Spinal cord (tissue), 10 donors: Measurements from ENCODE around the gene DGAT2L6. TPM values are rescaled to one million over a fixed set of nuclear protein-coding genes. Genes with fewer than 3 reads are reported as not detected.

ENCODE experiments used
- DNase-seq, 6 donors: peaks; one replicate each; pipeline versions ENCODE4 v3.0.0 to v3.0.0-alpha.2; 2013 to 2015; ENCODE audit warnings: low spot score in 6 of 6, low read depth in 4 of 6
- H3K27ac ChIP-seq: one replicate; pipeline ENCODE4 v1.5.1; 2013; ENCODE audit warnings: low read depth, low read length, control low read depth
- H3K27me3 ChIP-seq: one replicate; pipeline ENCODE4 v1.6.1; 2013; ENCODE audit warnings: low read length; ENCODE audit not compliant: control insufficient read depth, insufficient read depth
- H3K36me3 ChIP-seq: one replicate; pipeline ENCODE4 v1.6.1; 2013; ENCODE audit warnings: low read length; ENCODE audit not compliant: control insufficient read depth, insufficient read depth
- H3K4me1 ChIP-seq: one replicate; pipeline ENCODE4 v1.6.1; 2013; ENCODE audit warnings: low read length; ENCODE audit not compliant: control insufficient read depth, insufficient read depth
- H3K4me3 ChIP-seq: one replicate; pipeline ENCODE4 v1.5.1; 2013; ENCODE audit warnings: low read depth, low read length, control low read depth
- H3K9me3 ChIP-seq: one replicate; pipeline ENCODE4 v1.6.1; 2013; ENCODE audit warnings: low read length; ENCODE audit not compliant: control insufficient read depth, insufficient read depth
- WGBS: methylation state at CpG from one replicate; pipeline ENCODE4 v1.1.5; 2013; ENCODE audit warnings: missing lambda C conversion rate; ENCODE audit not compliant: insufficient coverage; 5-methylcytosine and 5-hydroxymethylcytosine counted together
- long read RNA-seq, 4 donors: transcript quantifications; one replicate each; lab custom pipeline, GENCODE V29; 2026
- polyA plus RNA-seq, 2 donors: library from polyadenylated mRNA; unstranded; fragments of 120-200 nt; gene quantifications; one replicate each; pipeline ENCODE4 v1.2.1, GENCODE V29; 2013; ENCODE audit not compliant: insufficient read length in 2 of 2
- total RNA-seq, 2 donors: library from RNA; depleted of rRNA in 1 of 2; stranded (reverse); fragments of 120-200 nt in 1 of 2; fragments of >200 nt in 1 of 2; gene quantifications; one replicate each; pipeline versions ENCODE4 v1.2.3 to v1.2.4, GENCODE V29; 2013 to 2014
- donor health status: healthy.

The DGAT2L6 gene
- total RNA-seq (not detected), polyA plus RNA-seq (not detected)
- long read RNA-seq, donor 1: 0 reads
- long read RNA-seq, donor 2: 0 reads
- long read RNA-seq, donor 3: 0 reads
- long read RNA-seq, donor 4: 0 reads

- no peaks in the 10 kb centered on the region for H3K27me3 ChIP-seq
- H3K4me3 ChIP-seq: no peak within 1 kb of the TSS
- no peak within 1 kb of the TSS for H3K27ac ChIP-seq
- WGBS: 60% methylated on average over 2 of the region's 7 CpGs
- H3K9me3 ChIP-seq: no peaks in the 10 kb centered on the region
- DNase-seq: no peak
- H3K4me1 ChIP-seq: no peaks in the 10 kb centered on the region
- no peaks in the 10 kb centered on the region for H3K36me3 ChIP-seq
Measured at GRCh38 chrX:70176938-70177533, at the start of gene DGAT2L6. DGAT2L6 (plus strand) TSS chrX:70177483; CDS start chrX:70177583, 100 bp downstream.

DNA sequence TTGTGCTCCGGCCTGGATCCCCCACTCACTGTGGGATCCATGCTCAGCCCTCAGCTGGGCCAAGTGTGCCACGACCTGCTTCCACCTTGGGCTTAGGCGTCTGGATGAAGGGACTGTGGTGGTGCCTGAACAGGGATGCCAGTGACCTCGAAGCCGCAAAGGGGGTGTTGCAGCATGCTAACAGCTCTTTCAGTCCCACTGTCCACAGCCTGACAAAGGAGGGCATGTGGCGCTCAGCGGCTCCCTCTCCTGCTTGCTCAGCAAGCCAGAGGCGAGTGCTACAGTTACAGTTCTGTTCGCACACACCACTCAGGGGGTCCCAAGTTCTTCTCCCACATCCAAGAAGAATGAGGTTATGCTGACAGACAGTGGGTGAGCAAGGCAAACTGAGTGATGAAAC, 49.2 kb upstream of the DGAT2L6 start:
- no peaks in the 10 kb centered on the region for H3K9me3 ChIP-seq
- no peaks in the 10 kb centered on the region for H3K36me3 ChIP-seq
- H3K4me3 ChIP-seq: no peak overlapping the region
- no peak overlapping the region for H3K27ac ChIP-seq
- DNase-seq: no peak
- H3K4me1 ChIP-seq: no peaks in the 10 kb centered on the region
- H3K27me3 ChIP-seq: no peaks in the 10 kb centered on the region
- 68% methylated on average over 7 of the region's 9 CpGs for WGBS

DNA sequence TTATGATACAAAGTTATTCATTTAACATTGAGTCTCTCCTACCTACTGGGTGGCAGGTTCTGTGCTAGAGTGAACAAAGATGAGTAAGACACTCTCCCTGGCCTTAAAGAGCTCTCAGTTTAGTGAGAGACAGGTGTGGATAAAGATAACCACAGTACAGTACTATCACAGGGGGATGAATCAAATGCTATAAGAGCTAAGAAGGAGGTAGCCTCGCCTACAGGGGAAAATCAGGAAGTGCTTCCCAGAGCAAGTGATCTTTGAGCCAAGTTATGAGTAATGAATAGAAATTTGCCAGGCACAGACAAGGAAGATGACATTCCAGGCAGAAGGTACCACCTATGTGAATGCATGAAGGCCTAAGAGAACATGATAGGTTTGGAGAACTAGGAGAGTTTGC, 47.5 kb upstream of the DGAT2L6 start:
- no peak overlapping the region for H3K4me3 ChIP-seq
- no peaks in the 10 kb centered on the region for H3K9me3 ChIP-seq
- 20% methylated on average over 1 of the region's 1 CpG for WGBS
- H3K4me1 ChIP-seq: peaks cover 7% of the 10 kb centered on the region
- no peak overlapping the region for H3K27ac ChIP-seq
- no peak for DNase-seq
- no peaks in the 10 kb centered on the region for H3K27me3 ChIP-seq
- no peaks in the 10 kb centered on the region for H3K36me3 ChIP-seq

DNA sequence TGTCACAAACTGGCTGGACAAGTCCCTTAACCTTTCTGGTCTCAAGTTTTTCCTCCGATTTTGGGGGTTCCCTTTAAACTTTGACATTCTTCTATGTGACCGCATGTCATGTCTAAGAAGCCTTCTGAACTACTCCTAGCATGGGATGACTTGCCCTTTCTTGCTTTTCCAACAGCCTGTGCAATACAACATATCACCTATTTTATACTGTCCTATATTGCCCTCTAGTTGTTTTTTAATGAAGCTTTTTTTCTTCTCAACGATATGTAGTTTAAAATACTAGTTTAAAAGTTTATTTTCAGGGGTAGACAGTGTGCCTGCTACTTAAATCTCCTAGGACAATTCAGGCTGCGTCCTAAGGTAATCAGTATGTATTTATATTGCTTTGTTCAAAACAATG, 45.1 kb upstream of the DGAT2L6 start:
- Histone ChIP-seq H3K9me3 (no peaks in the 10 kb centered on the region), H3K36me3 (no peaks in the 10 kb centered on the region), H3K27me3 (no peaks in the 10 kb centered on the region), H3K4me3 (no peak overlapping the region), H3K4me1 (peaks cover 7% of the 10 kb centered on the region), H3K27ac (no peak overlapping the region)
- DNase-seq: peak in 2 of 6 donors; percentile 1 to 16
- WGBS: 88% methylated on average over 2 of the region's 4 CpGs

- no peaks in the 10 kb centered on the region for H3K9me3 ChIP-seq
- no peaks in the 10 kb centered on the region for H3K27me3 ChIP-seq
- 29% methylated on average over 7 of the region's 8 CpGs for WGBS
- peaks cover 1% of the 10 kb centered on the region for H3K36me3 ChIP-seq
- peak overlapping the region; percentile 82 for H3K4me3 ChIP-seq
- peaks cover 7% of the 10 kb centered on the region for H3K4me1 ChIP-seq
- H3K27ac ChIP-seq: peak overlapping the region; percentile 91
- no peak for DNase-seq
Measured at GRCh38 chrX:70132877-70133302, 44.4 kb upstream of the DGAT2L6 start.

DNA sequence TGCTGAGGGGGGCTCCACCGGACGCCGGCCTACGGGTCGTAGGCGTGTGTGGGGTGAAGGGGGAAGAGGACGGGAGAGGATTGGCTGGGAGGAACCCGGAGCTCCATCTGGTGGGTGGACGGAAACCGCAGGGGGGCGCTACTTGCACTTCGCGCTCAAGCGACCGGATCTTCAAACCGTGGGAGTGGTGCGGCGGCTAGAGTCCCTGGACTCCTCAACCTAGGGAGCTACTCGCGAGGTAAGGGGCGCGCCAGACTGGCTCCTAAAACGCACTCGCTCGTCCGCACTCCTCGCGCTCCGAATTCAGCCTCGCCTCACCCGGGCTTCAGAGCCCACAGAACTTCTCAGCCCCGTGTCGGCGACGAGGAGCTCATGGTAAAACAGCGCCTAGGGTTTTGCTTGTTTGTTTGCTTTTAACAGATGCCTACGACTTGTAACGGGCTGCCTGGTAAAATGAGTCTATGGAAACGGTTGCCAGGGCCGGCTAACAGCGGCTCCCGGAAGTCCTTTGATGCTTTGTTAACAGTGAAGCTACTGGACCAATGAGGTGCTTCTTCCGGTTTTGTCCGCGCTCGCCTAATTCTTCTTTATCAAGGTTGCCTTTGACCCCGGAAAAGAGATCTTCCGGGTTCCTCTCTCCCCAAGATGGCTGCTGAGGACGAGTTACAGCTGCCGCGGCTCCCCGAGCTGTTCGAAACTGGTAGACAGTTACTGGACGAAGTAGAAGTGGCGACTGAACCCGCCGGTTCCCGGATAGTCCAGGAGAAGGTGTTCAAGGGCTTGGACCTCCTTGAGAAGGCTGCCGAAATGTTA, 43.8 kb upstream of the DGAT2L6 start, which contains the start of gene IGBP1:
IGBP1 (plus strand) TSS at position 145 of the 813 bp plus-strand sequence; CDS start at position 646, 501 bp downstream.
- 29% methylated on average over 59 of the region's 59 CpGs for WGBS

GRCh38 chrX:70134116-70134477, 43.2 kb upstream of the DGAT2L6 start:
- Histone ChIP-seq H3K9me3 (no peaks in the 10 kb centered on the region), H3K27me3 (no peaks in the 10 kb centered on the region), H3K4me3 (peak overlapping the region; percentile 82), H3K4me1 (peaks cover 7% of the 10 kb centered on the region), H3K36me3 (peaks cover 2% of the 10 kb centered on the region), H3K27ac (no peak overlapping the region)
- DNase-seq: no peak
- WGBS: 18% methylated on average over 11 of the region's 12 CpGs

More for the DNA sequence above, 43.8 kb upstream of the DGAT2L6 start, which contains the start of gene IGBP1:
- peak in 5 of 6 donors; percentile 52 to 97 (median 82) for DNase-seq
- peak within 1 kb of the TSS; percentile 82 for H3K4me3 ChIP-seq
- peaks cover 7% of the 10 kb centered on the region for H3K4me1 ChIP-seq
- H3K36me3 ChIP-seq: peaks cover 2% of the 10 kb centered on the region
- peak within 1 kb of the TSS; percentile 91 for H3K27ac ChIP-seq
- H3K27me3 ChIP-seq: no peaks in the 10 kb centered on the region
- H3K9me3 ChIP-seq: no peaks in the 10 kb centered on the region

GRCh38 chrX:70138622-70139021, 38.7 kb upstream of the DGAT2L6 start:
- Histone ChIP-seq H3K9me3 (no peaks in the 10 kb centered on the region), H3K27me3 (no peaks in the 10 kb centered on the region), H3K27ac (no peak overlapping the region), H3K36me3 (peaks cover 2% of the 10 kb centered on the region), H3K4me3 (no peak overlapping the region), H3K4me1 (peaks cover 7% of the 10 kb centered on the region)
- no CpG with 5 or more reads among the region's 2 CpGs for WGBS
- no peak for DNase-seq

GRCh38 chrX:70139736-70140135, 37.5 kb upstream of the DGAT2L6 start:
- Histone ChIP-seq H3K4me3 (no peak overlapping the region), H3K9me3 (no peaks in the 10 kb centered on the region), H3K27ac (peak overlapping the region; percentile 82), H3K36me3 (peaks cover 2% of the 10 kb centered on the region), H3K4me1 (peaks cover under 1% of the 10 kb centered on the region), H3K27me3 (no peaks in the 10 kb centered on the region)
- DNase-seq: peak in 2 of 6 donors; percentile 31 to 34
- no CpG with 5 or more reads among the region's 3 CpGs for WGBS
